ENCODE measurements around the gene GBE1. TPM values are rescaled to one million over a fixed set of nuclear protein-coding genes. Genes with fewer than 3 reads are reported as not detected.

Gene GBE1
- polyA plus RNA-seq, 5 donors, result 12.8 to 15.3 (median 14.6) TPM

DNA sequence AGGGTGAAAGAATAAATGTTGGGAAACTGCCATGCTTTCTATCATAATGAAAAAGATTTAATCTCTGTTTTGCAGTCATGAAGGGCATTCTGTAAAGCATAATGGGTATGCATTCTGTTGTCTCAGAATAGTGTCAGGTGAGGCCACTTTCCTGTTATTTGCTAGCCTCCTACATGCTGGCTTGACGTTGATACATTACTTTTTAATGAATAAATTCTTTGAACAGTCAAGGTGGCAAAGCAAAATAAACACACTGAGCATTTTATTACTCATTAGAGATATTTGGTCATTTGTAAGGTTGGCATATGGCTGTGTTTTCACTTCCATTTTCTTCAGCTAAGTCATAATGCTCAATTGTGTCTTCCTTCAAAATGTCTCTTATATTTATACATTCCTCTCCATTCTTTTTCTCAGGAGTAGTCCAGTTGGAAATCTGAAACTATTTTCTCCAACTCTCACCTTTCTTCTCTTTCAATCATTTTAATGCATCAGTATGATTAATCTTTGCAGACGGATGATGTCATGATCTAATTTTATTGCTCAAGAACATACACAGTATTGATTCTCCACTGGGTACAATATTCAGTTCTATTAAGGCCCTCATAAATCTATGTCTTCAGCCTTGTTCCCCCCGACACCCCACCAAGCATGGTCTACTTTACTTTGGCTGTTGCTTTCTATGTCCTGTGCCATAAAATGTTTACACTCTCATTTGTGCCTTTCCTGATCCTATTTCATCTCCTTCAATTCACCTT, 290.7 kb downstream of the GBE1 start:
- no peak for DNase-seq

DNA sequence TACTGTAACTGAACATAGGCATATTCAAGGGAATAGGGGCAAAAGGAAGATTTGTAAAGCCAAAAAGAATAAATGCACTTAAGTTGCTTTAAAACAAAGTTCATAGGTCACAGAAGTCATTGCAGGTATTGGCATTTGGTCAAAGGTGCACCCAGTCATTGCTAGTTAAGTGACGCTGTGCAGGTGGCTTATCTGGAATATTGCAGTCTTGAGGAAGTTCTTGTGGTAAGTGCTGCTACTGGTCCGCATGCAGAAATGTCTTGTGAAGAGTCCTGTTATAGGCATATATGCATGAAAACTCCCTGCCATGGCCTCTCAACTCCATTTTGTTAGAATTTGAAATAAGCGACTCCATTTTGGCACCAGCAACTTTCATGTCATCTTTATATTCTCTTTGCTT, 293.1 kb downstream of the GBE1 start:
- no peak for DNase-seq

DNA sequence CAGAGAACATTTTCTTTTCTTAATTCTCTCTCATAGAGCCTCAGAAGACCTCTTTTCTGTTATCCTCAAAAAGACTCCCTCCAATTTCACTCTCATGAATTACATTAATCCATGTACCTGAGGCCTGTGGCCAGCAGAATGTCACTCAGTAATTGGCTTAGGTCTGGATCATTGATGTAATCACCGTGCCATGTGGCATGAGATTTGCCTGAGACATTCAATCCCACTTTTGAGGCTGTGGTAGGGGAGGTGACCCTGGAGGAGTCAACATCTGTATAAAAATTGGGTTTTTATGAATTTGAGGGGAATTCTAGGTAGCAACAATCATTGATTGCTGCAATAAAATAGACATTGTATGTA, 295.3 kb downstream of the GBE1 start:
- no peak for DNase-seq

DNA sequence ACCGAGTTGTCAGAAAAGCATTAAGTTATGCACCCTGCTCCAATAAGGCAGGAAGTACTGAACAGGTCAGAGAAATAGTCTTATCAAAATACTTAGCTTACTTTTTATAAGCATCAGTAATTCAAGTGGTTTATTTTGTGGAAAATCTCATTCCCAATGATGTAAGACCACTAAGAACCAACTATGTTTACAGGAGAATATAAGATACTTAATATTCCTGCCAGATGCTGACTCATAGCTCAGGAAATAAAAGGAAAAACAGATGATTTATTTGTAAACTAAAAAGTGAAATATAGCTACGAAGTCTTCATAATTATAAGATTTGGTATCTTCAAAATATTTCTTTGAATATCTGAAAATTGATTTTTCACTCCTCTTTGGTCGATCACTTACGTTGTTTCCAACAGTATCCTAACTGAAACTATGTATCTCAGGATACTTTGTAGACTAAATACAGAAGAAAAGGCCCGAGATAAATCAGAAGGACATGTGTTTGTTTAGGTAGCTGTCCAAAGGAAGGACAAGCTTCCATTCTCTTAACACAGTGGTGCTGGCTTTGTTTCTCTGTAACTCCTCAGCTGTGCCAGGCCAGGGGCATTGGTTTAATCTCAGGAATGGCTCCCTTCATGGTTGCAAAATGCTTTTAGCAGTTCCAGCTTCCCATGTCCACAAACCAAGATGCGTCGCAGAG, 295.8 kb downstream of the GBE1 start:
- DNase-seq, result no peak

DNA sequence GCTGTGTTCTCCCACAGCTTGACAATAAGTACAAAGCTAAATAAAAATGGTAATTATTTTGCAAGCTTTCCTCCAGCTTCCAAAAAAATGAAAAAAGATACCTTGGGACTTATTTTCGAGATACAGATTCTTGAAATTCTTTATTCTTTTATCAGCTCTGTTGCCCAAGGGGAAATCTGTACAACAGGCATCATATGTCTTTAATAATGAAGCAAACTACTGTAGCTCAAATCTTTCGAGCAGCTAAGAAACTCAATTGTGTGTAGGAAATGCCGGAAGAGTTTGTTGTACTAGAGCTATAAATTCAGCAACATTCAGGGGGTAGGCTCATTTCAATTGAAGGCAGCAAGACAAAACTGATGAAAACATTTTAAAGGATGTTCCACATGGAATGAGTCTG, 297.7 kb downstream of the GBE1 start:
- DNase-seq, result no peak

DNA sequence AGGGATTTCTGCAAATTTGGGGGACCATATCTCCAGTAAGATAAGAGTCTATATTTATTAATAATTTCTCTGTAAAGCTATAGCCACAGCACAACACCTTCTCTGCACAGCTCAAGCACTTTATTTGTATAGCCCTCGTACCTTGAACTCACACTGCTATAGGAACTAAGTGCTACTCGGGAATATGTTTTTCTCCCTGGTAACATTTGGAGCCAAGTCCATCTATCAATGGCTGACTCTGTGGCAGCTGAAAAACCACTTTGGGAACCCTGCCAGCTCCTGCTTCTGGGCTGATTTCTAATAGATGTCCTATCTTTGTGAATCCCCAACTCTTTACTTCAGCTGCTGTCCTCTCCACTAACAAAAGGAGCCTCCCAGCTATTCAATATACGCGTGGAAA, 298.5 kb downstream of the GBE1 start:
- no peak for DNase-seq

DNA sequence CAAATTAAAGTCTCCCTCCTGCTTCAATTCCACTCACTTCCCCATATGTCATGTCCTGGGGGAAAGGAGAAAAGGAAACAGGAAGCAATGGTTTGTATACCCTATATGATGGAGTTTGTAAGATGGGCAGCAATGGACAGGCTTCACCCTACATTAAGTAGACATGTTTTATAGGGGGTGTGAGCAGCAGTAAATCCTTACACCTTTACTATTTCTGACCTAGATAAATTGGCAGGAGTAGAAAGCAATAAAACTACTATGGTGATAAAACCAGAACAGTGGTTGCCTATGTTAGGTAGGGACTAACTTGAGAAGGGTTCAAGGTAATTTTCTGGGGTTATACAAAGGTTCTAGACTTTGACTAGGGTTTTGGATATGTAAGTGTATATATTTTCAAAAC, 301.7 kb downstream of the GBE1 start:
- no peak for DNase-seq

DNA sequence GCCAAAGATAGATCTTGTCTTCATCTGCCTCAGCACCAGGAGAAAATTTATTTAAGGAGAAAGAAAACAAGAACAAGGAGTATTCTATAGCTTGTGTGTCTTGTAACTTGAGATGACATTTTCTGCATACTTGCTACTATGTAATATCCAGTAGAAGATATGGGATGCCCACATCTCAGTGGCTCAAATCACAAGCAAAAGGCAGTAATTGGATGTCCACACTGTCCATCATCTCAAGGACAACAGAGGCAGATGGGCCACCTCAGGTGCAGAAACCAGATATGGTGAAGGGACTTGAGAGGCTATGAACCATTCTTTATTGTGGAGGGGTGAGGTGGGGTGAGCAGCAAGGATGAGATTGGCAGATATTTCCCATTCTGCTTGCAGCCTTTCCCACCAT, 309.0 kb downstream of the GBE1 start:
- DNase-seq, result no peak

DNA sequence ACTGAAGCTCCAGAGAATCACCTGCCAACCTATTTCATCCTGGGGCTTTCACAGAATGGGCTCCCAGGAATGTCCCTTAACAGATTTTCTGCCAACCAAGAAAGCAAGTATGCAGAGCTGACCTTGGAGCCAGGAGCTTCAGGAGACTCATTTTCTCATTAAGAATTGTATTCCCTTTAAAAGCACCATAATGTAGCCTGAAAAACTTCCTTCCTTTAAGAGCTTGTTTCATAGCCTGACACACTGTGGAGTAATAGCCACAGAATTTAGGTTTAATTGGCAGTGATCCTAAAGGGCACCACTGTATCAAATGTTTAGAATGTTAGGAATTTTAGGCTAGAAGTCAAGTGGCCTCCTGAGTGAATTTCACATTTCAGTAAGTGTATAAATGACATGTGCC, 309.8 kb downstream of the GBE1 start:
- no peak for DNase-seq

DNA sequence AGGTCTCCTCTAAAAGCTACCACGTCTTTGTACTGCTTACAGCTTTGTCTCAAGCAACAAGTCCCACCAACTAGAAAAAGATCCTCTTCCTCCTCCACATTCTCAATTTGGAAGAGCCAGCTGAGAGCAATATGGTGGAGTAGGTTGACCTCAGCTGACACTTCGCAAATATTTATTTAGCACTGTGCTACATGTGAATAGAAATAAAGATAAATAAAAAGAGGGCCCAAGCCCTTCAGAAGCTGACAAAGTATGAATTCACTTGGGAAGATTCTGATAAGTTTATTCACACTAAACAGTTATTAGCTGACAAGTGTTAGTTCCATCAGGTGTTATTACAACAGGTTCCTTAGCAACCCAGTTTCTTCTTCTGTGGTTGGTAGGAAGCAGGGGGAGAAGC, 310.3 kb downstream of the GBE1 start:
- no peak for DNase-seq

DNA sequence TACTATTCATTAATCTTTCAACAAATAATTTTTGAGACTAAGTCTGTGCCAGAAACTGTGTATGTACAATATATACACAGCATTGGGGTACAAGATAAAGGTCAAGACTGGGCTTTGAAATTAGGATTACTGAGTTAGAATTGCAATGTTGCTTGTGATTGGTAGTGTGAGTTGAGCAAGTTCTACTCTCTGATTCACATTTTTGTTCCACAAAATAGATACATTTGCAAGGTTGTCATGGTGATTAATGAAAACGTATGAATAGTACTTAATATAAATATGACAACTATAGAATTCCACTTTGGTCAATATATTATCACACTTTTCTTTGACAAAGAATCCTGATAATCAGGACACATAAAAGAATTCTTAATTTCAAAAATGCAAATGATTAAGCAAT, 314.6 kb downstream of the GBE1 start:
- DNase-seq, result no peak

DNA sequence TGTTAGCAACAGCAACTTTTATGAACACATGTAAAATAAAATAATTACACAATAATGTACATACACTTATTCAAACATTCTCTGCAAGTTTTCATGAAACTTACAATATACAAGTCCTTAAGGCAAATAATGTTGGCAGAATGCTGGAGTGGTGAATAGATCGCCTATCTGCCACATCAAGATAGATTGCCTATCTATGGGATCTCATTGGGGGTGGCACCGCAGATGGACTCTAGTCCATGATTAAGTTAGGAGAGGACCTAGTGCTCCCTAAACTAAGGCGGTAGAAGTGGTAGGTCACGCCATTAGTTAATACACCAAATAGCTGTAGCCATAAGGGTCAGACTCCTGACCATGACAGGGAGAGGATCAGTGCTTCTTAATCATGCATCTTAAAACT, 315.7 kb downstream of the GBE1 start:
- no peak for DNase-seq

DNA sequence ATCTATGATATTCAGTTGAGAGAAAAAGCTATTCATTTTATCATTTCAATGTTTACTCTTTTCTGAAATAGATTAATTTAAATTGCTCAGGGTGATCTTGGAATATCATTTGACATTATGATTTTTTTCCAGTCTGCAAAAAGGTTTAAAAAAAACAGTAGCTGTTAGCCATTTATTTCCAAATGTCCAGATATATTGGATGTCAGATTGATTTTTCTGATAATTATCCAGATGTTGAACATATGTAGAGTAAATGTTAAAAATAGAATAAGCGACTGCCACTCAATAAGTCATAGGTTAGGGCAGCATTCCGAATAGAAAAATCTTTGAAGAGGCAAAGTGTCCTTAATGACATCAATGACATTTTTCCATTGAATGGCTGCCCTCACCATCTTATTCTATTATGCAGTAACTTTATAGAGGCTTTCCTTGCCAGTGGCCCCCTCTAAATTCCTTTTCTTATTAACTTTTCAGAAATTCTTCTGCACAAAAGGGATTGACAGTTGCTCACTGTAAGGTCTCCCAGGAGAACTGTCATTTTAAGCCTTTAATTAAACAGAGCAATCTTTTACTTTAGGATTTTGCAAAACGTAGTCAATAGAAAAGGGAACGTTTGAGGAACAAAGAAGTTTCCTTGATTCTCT, 316.5 kb downstream of the GBE1 start:
- DNase-seq, result no peak

DNA sequence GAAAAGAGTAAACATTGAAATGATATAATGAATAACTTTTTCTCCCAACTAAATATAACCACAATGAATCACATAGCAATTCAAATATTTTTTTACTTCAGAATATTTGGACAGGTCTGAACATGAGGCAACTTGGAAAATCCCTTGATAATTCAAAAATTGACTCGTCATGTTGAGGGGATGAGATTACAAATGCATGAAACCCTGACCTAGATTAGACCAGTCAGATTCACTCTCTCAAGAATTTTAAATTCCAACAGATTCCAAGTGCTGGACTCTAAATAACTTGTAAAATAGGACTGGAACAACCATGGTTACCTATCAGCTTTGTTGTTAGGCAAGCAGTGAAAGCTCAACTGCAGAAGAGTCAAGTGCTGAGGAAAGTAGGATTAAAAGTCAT, 317.5 kb downstream of the GBE1 start:
- no peak for DNase-seq

DNA sequence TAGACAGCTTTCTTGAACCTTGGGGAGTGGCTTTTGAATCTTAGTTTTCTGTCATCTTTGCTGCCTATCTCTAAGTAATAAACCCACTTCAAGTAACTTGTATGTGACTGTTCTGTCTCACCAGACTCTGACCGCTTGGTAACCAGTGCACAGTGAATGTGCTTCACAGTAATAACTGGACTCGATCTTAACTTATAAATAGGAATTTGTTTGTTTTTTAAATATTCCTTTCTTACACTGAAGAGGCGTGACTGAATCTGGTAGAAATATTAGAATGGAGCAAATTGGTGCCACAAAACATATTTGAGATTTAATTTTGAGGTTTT, 318.0 kb downstream of the GBE1 start:
- DNase-seq, result no peak

DNA sequence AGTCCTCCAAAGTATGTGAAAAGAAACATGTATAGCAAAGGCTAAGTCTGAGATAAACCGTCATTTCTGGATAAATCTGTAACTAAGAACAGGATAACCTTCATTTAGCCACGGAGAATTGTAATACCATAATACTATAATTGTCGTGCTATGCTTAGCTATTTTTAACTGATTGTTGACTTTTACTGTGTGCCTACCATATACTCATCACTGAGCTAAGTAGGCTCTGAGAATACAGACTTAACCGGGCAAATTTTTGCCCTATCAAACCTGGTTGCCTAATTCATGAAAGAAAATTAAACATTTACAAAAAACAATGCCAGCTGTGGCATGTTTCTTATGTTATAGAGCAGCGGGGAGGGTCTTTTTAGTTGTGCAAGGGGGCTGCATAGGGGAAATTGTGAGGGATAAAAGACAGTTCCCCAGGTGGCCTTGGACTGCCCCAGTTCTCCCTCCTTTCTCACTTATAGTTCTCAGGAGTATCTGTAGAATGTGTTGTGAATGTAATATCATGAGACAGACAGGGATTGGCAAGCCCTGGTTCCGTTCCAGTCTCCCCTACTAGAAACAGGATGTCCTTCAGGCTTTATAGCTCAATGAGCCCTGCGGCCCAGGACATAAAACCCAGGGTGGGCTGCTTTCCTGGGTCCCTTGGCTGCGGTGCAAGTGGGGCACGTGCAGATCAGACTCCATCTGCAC, 318.5 kb downstream of the GBE1 start:
- DNase-seq, result no peak

DNA sequence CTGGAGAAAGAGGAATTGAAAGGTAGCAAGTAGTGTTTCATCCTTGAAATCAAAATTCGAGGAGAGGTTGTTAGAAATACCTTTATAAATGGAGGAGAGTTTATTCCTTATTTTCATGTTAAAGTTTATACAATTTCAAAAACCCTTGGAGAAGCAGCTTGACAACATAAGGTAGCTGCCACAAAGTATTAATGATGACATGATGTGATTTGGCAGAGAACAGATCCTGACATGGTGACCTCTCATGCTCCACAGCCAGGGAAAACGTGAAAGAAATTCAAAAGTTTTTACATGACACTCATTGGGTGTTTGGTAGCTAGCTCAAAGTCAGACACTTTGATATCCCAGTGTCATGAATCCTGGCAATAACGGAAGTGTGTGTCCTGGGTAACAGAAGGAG, 320.8 kb downstream of the GBE1 start:
- no peak for DNase-seq

All from right lung (tissue), 5 donors.